Endothelial cell (in vitro differentiated cells): Measurements from ENCODE around the gene NME7. TPM values are rescaled to one million over a fixed set of nuclear protein-coding genes. Genes with fewer than 3 reads are reported as not detected.

Experiments
- DNase-seq: peaks from one replicate; pipeline ENCODE4 v3.0.0; 2021; ENCODE audit warnings: low spot score
- H3K27ac Mint-ChIP-seq: one replicate; pipeline ENCODE4 v1.8.0; 2021; ENCODE audit warnings: mixed read lengths, inconsistent platforms; ENCODE audit not compliant: unreplicated experiment
- H3K27me3 Mint-ChIP-seq: one replicate; pipeline ENCODE4 v1.8.0; 2021; ENCODE audit warnings: mild to moderate bottlenecking, moderate library complexity, mixed read lengths, inconsistent platforms; ENCODE audit not compliant: unreplicated experiment
- H3K36me3 Mint-ChIP-seq: one replicate; pipeline ENCODE4 v1.8.0; 2021; ENCODE audit warnings: mild to moderate bottlenecking, low read depth, mixed read lengths, inconsistent platforms; ENCODE audit not compliant: unreplicated experiment
- H3K4me1 Mint-ChIP-seq: one replicate; pipeline ENCODE4 v1.8.0; 2021; ENCODE audit warnings: mild to moderate bottlenecking, mixed read lengths, inconsistent platforms; ENCODE audit not compliant: unreplicated experiment
- H3K4me3 Mint-ChIP-seq: one replicate; pipeline ENCODE4 v1.8.0; 2021; ENCODE audit warnings: mild to moderate bottlenecking, mixed read lengths, inconsistent platforms; ENCODE audit not compliant: unreplicated experiment
- H3K9me3 Mint-ChIP-seq: one replicate; pipeline ENCODE4 v1.8.0; 2021; ENCODE audit warnings: mixed read lengths, inconsistent platforms; ENCODE audit not compliant: unreplicated experiment
- total RNA-seq: library from RNA; stranded (reverse); fragmentation: NEBNext Ultra II Directional; extraction: Animal tissue kit (Norgen Biotek cat#: 25700); gene quantifications from one replicate; pipeline ENCODE4 v1.2.1, GENCODE V29; 2021; ENCODE audit not compliant: unreplicated experiment
- TF ChIP-seq, protein P1 (sequence below): fragments of 200-600 bp; sonication (generic); IDR thresholded peaks from one replicate; pipeline ENCODE4 v1.5.0; 2021; ENCODE audit warnings: antibody characterized with exemption; ENCODE audit not compliant: unreplicated experiment

The NME7 gene
- total RNA-seq, 1 donor from 2014 or later, result 18.9 TPM

DNA sequence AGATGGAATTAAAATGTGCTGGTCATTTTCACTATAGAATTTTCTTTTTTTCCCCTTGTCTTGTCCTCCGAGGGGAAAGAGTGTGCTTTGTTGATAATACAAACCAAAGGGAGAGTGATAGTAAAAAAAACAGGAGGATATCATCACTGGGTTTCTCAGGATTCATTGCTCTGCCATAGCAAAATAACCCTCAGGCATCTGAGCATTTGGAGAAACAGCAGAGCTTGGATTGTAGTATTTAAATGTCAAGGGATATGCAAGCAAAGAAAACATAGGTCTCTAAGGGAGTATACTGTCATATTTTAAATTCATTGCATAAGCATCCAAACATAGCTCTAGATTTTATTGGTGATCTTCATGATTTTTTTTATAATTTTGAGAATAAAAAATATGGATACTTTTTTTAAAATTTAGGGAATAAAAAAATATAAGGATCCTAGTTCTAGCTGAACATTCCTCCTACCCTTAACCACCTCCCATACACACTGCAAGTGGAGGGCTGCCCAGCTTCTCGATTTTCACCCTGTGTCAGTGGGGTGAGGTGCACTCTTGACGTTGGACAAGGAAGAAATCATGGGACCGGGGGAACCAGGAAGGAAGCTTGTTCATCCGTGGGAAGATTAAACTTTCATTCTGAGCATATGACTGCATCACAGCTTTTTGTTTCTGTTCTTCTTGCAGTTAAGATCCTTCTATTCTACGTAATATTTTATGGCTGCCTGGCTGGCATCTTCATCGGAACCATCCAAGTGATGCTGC is 256.7 kb downstream of the NME7 start:
- Mint-ChIP-seq H3K4me3 (no peak overlapping the region), H3K9me3 (no peaks in the 10 kb centered on the region), H3K27ac (no peak overlapping the region), H3K4me1 (peaks cover 26% of the 10 kb centered on the region), H3K27me3 (peaks cover 5% of the 10 kb centered on the region), H3K36me3 (no peaks in the 10 kb centered on the region)
- TF ChIP-seq, protein P1, sequence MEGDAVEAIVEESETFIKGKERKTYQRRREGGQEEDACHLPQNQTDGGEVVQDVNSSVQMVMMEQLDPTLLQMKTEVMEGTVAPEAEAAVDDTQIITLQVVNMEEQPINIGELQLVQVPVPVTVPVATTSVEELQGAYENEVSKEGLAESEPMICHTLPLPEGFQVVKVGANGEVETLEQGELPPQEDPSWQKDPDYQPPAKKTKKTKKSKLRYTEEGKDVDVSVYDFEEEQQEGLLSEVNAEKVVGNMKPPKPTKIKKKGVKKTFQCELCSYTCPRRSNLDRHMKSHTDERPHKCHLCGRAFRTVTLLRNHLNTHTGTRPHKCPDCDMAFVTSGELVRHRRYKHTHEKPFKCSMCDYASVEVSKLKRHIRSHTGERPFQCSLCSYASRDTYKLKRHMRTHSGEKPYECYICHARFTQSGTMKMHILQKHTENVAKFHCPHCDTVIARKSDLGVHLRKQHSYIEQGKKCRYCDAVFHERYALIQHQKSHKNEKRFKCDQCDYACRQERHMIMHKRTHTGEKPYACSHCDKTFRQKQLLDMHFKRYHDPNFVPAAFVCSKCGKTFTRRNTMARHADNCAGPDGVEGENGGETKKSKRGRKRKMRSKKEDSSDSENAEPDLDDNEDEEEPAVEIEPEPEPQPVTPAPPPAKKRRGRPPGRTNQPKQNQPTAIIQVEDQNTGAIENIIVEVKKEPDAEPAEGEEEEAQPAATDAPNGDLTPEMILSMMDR, result no peak
- DNase-seq, result no peak

DNA sequence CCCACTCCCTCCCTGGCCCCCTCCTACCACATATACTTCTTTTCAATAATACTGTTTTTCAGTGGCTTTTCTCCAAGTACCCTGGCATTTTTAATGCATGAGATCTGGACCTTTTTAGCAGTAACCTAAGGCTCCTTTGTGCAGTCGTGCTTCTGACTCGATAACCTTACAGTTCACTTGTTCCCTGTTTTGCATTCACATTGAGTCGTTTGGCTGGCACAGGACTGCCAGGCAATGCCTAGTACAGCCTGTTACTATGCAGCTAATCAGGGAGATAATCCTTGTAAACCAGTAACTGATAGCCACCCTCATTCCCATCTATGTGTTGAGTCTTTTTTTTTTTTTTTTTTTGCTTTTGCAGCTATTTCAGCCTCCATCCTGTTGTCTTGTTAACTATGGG is 257.4 kb downstream of the NME7 start:
- Mint-ChIP-seq H3K27me3 (peaks cover 5% of the 10 kb centered on the region), H3K27ac (peak overlapping the region; percentile 48), H3K4me1 (peaks cover 26% of the 10 kb centered on the region), H3K4me3 (no peak overlapping the region), H3K9me3 (no peaks in the 10 kb centered on the region), H3K36me3 (no peaks in the 10 kb centered on the region)
- no peak for DNase-seq
- TF ChIP-seq, protein P1, result no peak

DNA sequence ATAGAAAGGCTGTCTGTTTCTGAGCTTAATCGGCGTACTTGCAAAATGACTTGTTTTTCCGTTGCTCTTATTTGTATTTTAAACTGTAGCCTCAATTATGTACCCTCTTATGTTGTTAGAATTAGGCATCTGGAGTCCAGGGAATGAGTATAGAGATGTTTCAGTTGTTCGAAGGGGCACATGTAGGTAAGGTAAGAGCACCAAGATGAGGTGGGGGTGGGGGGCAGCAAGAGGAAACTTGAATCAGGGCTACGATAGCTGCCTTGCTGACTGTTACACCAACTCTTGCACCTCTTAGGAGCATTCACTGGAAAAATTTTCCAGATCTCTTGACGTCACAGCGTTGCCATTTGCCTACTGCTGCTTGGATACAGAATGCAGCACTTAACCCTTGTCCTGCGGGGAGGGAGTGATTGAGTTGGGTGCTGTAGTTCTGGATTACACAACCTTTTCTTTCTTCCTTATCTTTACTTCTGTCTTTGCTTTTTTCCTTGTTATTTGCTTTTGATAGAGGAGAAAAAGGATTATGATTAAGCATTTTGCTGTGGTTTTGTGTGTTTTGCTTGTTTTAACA is 257.9 kb downstream of the NME7 start:
- Mint-ChIP-seq H3K36me3 (peaks cover under 1% of the 10 kb centered on the region), H3K27ac (peak overlapping the region; percentile 84), H3K4me1 (peaks cover 26% of the 10 kb centered on the region), H3K9me3 (no peaks in the 10 kb centered on the region), H3K27me3 (peaks cover 6% of the 10 kb centered on the region), H3K4me3 (no peak overlapping the region)
- TF ChIP-seq, protein P1, result no peak
- DNase-seq, result no peak

DNA sequence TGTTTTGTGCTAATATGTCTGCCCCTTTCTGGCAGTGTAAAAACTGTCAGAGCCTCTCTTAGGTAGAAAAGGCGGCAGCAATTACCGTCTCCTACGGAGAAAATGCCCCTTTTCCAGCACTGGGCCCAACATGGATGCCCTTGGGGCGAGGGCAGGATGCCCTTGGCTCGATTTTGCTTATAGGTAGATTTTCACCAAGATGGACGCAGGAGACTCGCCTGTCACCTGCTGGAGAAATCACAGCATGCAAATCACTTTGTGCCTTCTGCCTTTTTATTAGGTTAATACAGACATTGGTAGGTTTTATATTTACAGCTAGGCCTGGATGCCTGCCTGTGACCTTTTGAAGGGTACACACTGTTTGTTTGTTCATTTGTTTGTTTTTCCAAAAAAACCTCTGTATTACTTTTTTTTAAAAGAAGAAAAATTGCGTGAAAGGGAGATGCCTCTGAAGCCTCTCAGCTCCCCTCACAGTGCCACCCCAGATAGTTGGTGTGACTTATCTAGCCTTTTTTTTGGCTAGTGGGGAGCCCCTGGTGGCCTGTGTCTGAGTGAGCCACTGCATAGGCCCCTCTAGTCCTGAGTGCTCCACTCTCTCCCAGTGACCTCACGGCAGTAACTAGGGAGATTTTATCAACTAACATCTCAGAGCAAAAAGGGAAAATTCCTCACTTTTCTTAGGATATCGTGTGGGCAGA is 258.6 kb downstream of the NME7 start:
- H3K4me1 Mint-ChIP-seq, result peaks cover 26% of the 10 kb centered on the region
- TF ChIP-seq, protein P1, result no peak
- H3K9me3 Mint-ChIP-seq, result no peaks in the 10 kb centered on the region
- H3K27ac Mint-ChIP-seq, result peak overlapping the region; percentile 84
- H3K4me3 Mint-ChIP-seq, result no peak overlapping the region
- H3K36me3 Mint-ChIP-seq, result peaks cover 3% of the 10 kb centered on the region
- DNase-seq, result no peak
- H3K27me3 Mint-ChIP-seq, result peaks cover 8% of the 10 kb centered on the region
